Heart left ventricle (tissue), 16 donors: ENCODE results near the gene SLC1A4. TPM values are rescaled to one million over a fixed set of nuclear protein-coding genes. Genes with fewer than 3 reads are reported as not detected.

ENCODE experiments used
- ATAC-seq, 4 donors: fragments of 200-7000 bp; cut with Tn5 transposase; one replicate each; pipeline ENCODE4 v1.9.1; 2020 to 2022; ENCODE audit warnings: moderate library complexity in 4 of 4, mild to moderate bottlenecking in 3 of 4, moderate number of reproducible peaks in 1 of 4
- DNase-seq, 5 donors: peaks; one replicate each; pipeline ENCODE4 v3.0.0-alpha.2; 2020
- H3K27ac ChIP-seq, 12 donors: fragments of 200-600 bp; sonication (generic) in 4 of 12; one replicate each; pipeline versions ENCODE4 v1.5.0 to v1.8.0; 2016 to 2022; ENCODE audit warnings: mild to moderate bottlenecking in 2 of 12
- H3K27me3 ChIP-seq, 9 donors: fragments of 200-600 bp; sonication (generic) in 2 of 9; one replicate each; pipeline versions ENCODE4 v1.5.1 to v1.8.0; 2016 to 2022; ENCODE audit warnings: mild to moderate bottlenecking in 3 of 9
- H3K36me3 ChIP-seq, 9 donors: fragments of 200-600 bp; sonication (generic) in 2 of 9; one replicate each; pipeline versions ENCODE4 v1.5.0 to v1.8.0; 2018 to 2022; ENCODE audit warnings: mild to moderate bottlenecking in 2 of 9
- H3K4me1 ChIP-seq, 12 donors: fragments of 200-600 bp; sonication (generic) in 4 of 12; one replicate each; pipeline versions ENCODE4 v1.5.0 to v1.8.0; 2016 to 2022; ENCODE audit warnings: mild to moderate bottlenecking in 3 of 12
- H3K4me3 ChIP-seq, 12 donors: fragments of 200-600 bp; sonication (generic) in 4 of 12; one replicate each; pipeline versions ENCODE4 v1.5.0 to v1.8.0; 2017 to 2022; ENCODE audit warnings: mild to moderate bottlenecking in 9 of 12, moderate library complexity in 4 of 12
- H3K9me3 ChIP-seq, 12 donors: fragments of 200-600 bp; sonication (generic) in 4 of 12; one replicate each; pipeline versions ENCODE4 v1.5.0 to v1.8.0; 2016 to 2022; ENCODE audit warnings: mild to moderate bottlenecking in 1 of 12
- CTCF ChIP-seq, 12 donors: fragments of 200-600 bp; sonication (generic) in 4 of 12; IDR thresholded peaks; one replicate each; pipeline versions ENCODE4 v1.5.0 to v1.8.0; 2018 to 2022; ENCODE audit warnings: antibody characterized with exemption in 12 of 12, mild to moderate bottlenecking in 5 of 12
- POLR2A ChIP-seq, 2 donors: fragments of 450-650 bp; IDR thresholded peaks; one replicate each; pipeline ENCODE4 v1.6.1; 2017; ENCODE audit warnings: antibody characterized with exemption in 2 of 2, mild to moderate bottlenecking in 2 of 2, moderate library complexity in 2 of 2
- WGBS, 4 donors: extraction: QIAGEN DNeasy Blood & Tissue Kit in 2 of 4; methylation state at CpG; one replicate each; pipeline versions ENCODE4 v1.1.5 to v1.1.7; 2013 to 2018; 5-methylcytosine and 5-hydroxymethylcytosine counted together
- intact Hi-C, 10 donors: fragments of 100-400 bp; cut with DNase I; formaldehyde crosslinking; loops; one replicate each; pipeline versions ENCODE4 v1.11.1 to v1.14.2; 2022
- polyA plus RNA-seq, 2 donors: library from polyadenylated mRNA; stranded (reverse); fragments of 200-250 nt; gene quantifications; one replicate each; pipeline ENCODE4 v1.2.3, GENCODE V29; 2013
- total RNA-seq, 9 donors: library from RNA; depleted of rRNA in 2 of 9; stranded (reverse); fragments of >200 nt in 2 of 9; fragmentation: NEBNext Ultra II Directional in 3 of 9; extraction: Animal tissue kit (Norgen Biotek cat#: 25700) in 3 of 9; gene quantifications; one replicate each; pipeline versions ENCODE4 v1.1.0 to v1.2.4, GENCODE V29; 2016 to 2023
- donor health status: ischemic (EF 13 %, LVEDD 7.1; RV severe dilation, severe dysfunction).
- donor health status: healthy with polysubstance abuse.
- donor health status: DM: no; HTN: yes; CAD: no.
- donor health status: DM: no; HTN: no; CAD: no.
- donor health status: ischemic (EF 25% LVEDD 6.9; RV normal size, moderate dysfunction).
- donor health status: ischemic (EF 25% LVEDD 5.7; RV mildly dilated, moderate dysfunction).
- donor health status: healthy.
- donor health status: DM: yes; HTN: yes; CAD: no.
- donor health status: ischemic (EF 35%, LVEDD 5.7; RV mildly dilated, moderate dysfunction).
- donor health status: nonischemic (EF 11% LVEDD 7.7; RV severe dilation, severe dysfunction).
- donor health status: DM: yes; HTN: yes; CAD: no.
- donor health status: PGD.
- donor health status: ischemic (EF 29% LVEDD 5.4; RV normal size, mild dysfunction).
- donor health status: nonischemic (EF 23%, LVEDD 6.1; RV moderate dilation, normal function).

SLC1A4 gene
- total and polyA plus RNA-seq, 11 donors, result 3.0 to 22.4 (median 10.8) TPM

- Histone ChIP-seq H3K36me3 (no peaks in the 10 kb centered on the region), H3K4me1 (peaks cover 0 to 21% (median 0%) of the 10 kb centered on the region in 12 donors), H3K4me3 (no peak overlapping the region), H3K9me3 (peaks cover 0 to 10% (median 2%) of the 10 kb centered on the region in 12 donors), H3K27me3 (no peaks in the 10 kb centered on the region), H3K27ac (no peak overlapping the region)
- no peak for ATAC-seq
- no peak for DNase-seq
- intact Hi-C loops, result loop anchor here in 2 of 10 donors (10.0 kb wide), 2 partner anchors 64 to 454 kb away; partner anchors contain the start of gene SLC1A4 (in 1 of the 2)
- 78 to 90% (median 85%) methylated on average over 1 of the region's 1 CpG for WGBS, 4 donors
- TF ChIP-seq CTCF (IDR thresholded peaks at IDR 0.05), result no peak
- no peak for TF ChIP-seq POLR2A (IDR thresholded peaks at IDR 0.05)
These were observed 59.9 kb downstream of the SLC1A4 start for GRCh38 chr2:65049010-65049639.

DNA sequence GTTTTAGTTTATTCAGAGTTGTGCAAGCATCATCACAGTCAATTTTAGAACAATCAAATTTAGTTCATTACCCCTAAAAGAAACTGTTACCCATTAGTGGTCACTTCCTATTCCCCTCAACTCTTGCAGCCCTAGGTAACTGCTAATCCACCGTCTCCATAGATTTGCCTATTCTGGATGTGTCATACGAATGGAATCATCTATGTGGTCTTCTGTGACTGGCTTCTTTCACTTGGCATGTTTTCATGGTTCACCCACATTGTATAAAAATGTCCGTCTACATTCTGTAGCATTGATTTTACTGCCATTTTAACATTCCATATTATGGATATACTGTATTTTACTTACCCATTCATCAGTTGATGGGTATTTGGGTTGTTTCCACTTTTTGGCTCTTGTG lies 61.7 kb downstream of the SLC1A4 start:
- TF ChIP-seq POLR2A (IDR thresholded peaks at IDR 0.05), result no peak
- TF ChIP-seq CTCF (IDR thresholded peaks at IDR 0.05), result no peak
- WGBS, 4 donors, result 91 to 97% (median 96%) methylated on average over 3 of the region's 3 CpGs
- Histone ChIP-seq H3K4me3 (no peak overlapping the region), H3K27ac (no peak overlapping the region), H3K36me3 (no peaks in the 10 kb centered on the region), H3K27me3 (no peaks in the 10 kb centered on the region), H3K9me3 (peaks cover 0 to 3% (median 0%) of the 10 kb centered on the region in 12 donors), H3K4me1 (peaks cover 0 to 37% (median 6%) of the 10 kb centered on the region in 12 donors)
- no peak for ATAC-seq
- no peak for DNase-seq
- intact Hi-C loops, result no loop called here

DNA sequence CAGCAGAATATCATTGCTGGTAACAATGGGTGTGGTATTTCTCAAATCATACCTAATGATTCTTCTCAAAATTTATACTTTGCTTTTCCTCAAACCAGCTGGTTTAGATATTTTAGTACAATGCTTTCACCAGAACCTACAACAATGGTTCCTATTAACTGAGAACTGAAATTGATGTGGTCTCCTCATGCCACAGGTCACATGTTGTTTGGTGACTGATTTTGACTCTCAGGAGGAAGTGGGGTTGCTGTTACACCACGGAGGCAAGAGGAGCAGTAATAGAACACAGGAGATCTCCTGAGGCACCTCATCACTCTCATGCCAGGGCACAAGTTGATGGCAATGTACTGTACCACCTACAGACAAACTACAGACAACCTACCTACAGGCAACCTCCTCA lies 64.0 kb downstream of the SLC1A4 start:
- H3K4me1 ChIP-seq, result peaks cover 0 to 47% (median 18%) of the 10 kb centered on the region in 12 donors
- intact Hi-C loops, result no loop called here
- no peaks in the 10 kb centered on the region for H3K27me3 ChIP-seq
- 29 to 42% (median 35%) methylated on average over 1 of the region's 1 CpG for WGBS, 4 donors
- ATAC-seq (no peak), DNase-seq (no peak)
- no peak for TF ChIP-seq POLR2A (IDR thresholded peaks at IDR 0.05)
- no peak for TF ChIP-seq CTCF (IDR thresholded peaks at IDR 0.05)
- no peaks in the 10 kb centered on the region for H3K9me3 ChIP-seq
- H3K27ac ChIP-seq, result peak overlapping the region in 1 of 12 donors; percentile 43
- no peaks in the 10 kb centered on the region for H3K36me3 ChIP-seq
- H3K4me3 ChIP-seq, result no peak overlapping the region

DNA sequence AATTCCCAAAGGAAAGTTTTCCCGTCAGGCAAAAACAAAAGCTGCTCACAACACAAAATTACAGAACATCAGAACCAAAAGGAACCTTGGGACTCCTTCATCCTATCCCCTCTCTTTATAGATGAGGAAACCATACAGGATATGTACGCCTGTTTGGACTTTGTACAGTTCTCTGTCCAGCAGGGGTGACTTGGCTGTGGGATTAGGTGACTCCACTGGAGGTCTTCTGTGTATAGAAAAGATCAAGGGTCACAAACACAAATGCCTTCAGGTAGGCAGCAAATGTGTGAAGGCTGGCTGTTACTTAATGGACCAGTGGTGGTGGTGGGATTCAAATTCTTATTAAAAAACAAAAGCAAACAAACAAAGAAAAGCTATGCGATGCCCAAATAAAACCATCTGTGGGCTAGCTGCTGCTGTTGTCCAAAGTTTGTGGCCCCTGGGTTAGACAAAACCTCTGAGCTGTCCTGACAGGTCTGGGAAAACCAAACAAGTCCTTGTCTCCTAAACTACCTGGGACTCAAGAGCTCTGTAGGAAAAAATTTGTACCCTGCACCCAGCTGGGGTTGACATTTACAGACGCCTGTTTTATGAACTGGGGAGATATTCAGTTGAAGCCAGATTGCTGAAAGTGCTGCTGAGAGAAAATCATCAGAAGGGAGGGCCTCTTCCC lies 65.7 kb downstream of the SLC1A4 start:
- H3K36me3 ChIP-seq, result no peaks in the 10 kb centered on the region
- H3K27me3 ChIP-seq, result no peaks in the 10 kb centered on the region
- ATAC-seq (no peak), DNase-seq (no peak)
- H3K4me3 ChIP-seq, result peak overlapping the region in 6 of 12 donors; percentile 60 to 91 (median 86)
- H3K4me1 ChIP-seq, result peaks cover 4 to 63% (median 32%) of the 10 kb centered on the region in 12 donors
- H3K9me3 ChIP-seq, result no peaks in the 10 kb centered on the region
- WGBS, 4 donors, result 82 to 91% (median 84%) methylated on average over 4 of the region's 4 CpGs
- intact Hi-C loops, result loop anchor here in 4 of 10 donors (5.0 kb wide), 4 partner anchors 77 to 172 kb away; partner anchors contain the start of genes RAB1A (in 2 of the 4) and ACTR2 (in 1 of the 4)
- peak overlapping the region in 1 of 12 donors; percentile 89 for H3K27ac ChIP-seq
- TF ChIP-seq POLR2A (IDR thresholded peaks at IDR 0.05) (no peak), CTCF (IDR thresholded peaks at IDR 0.05) (no peak)
